ENCODE measurements around the gene POLR1H. TPM values are rescaled to one million over a fixed set of nuclear protein-coding genes. Genes with fewer than 3 reads are reported as not detected.

POLR1H gene
- total and polyA plus RNA-seq, 8 donors: 21.3 to 47.8 (median 36.3) TPM

GRCh38 chr6:30055513-30055912 lies 5.6 kb upstream of the POLR1H start:
- H3K27ac ChIP-seq: no peak overlapping the region
- DNase-seq: no peak

GRCh38 chr6:30060606-30061091 lies 416 bp upstream of the POLR1H start:
- peak overlapping the region; percentile 81 to 82 for H3K4me3 ChIP-seq
- no peaks in the 10 kb centered on the region for H3K27me3 ChIP-seq
- peaks cover 0 to 14% of the 10 kb centered on the region in 2 donors for H3K36me3 ChIP-seq
- H3K9me3 ChIP-seq: no peaks in the 10 kb centered on the region
- peaks cover 7 to 42% of the 10 kb centered on the region in 2 donors for H3K4me1 ChIP-seq
- intact Hi-C loops (cut with DNase I): no loop called here
- H3K27ac ChIP-seq: peak overlapping the region; percentile 91
- peak in 3 of 4 donors; percentile 20 to 78 (median 50) for DNase-seq
- peak; percentile 33 for ATAC-seq
- no peak for TF ChIP-seq CTCF (IDR thresholded peaks at IDR 0.05)

More at GRCh38 chr6:30055513-30055912, 5.6 kb upstream of the POLR1H start:
- intact Hi-C loops (cut with DNase I): no loop called here
- H3K36me3 ChIP-seq: peaks cover 0 to 14% of the 10 kb centered on the region in 2 donors
- peaks cover 7 to 12% of the 10 kb centered on the region in 2 donors for H3K4me1 ChIP-seq
- ATAC-seq: no peak
- no peaks in the 10 kb centered on the region for H3K27me3 ChIP-seq
- no peak overlapping the region for H3K4me3 ChIP-seq
- no peaks in the 10 kb centered on the region for H3K9me3 ChIP-seq
- no peak for TF ChIP-seq CTCF (IDR thresholded peaks at IDR 0.05)

- no peak for ATAC-seq
- Histone ChIP-seq H3K4me3 (peak overlapping the region; percentile 81 to 82), H3K36me3 (peaks cover 0 to 12% of the 10 kb centered on the region in 2 donors), H3K9me3 (no peaks in the 10 kb centered on the region), H3K27me3 (no peaks in the 10 kb centered on the region), H3K27ac (peak overlapping the region; percentile 91), H3K4me1 (peaks cover 15 to 49% of the 10 kb centered on the region in 2 donors)
- no peak for DNase-seq
- intact Hi-C loops (cut with DNase I): no loop called here
- no peak for TF ChIP-seq CTCF (IDR thresholded peaks at IDR 0.05)
Measured at GRCh38 chr6:30061858-30062458, 893 bp downstream of the POLR1H start.

GRCh38 chr6:30062471-30063178 lies 1.6 kb downstream of the POLR1H start:
- TF ChIP-seq CTCF (IDR thresholded peaks at IDR 0.05): no peak
- no peaks in the 10 kb centered on the region for H3K27me3 ChIP-seq
- H3K4me3 ChIP-seq: peak overlapping the region in 1 of 2 donors; percentile 82
- ATAC-seq (no peak), DNase-seq (no peak)
- peaks cover 15 to 50% of the 10 kb centered on the region in 2 donors for H3K4me1 ChIP-seq
- intact Hi-C loops (cut with DNase I): no loop called here
- peaks cover 0 to 5% of the 10 kb centered on the region in 2 donors for H3K36me3 ChIP-seq
- H3K27ac ChIP-seq: peak overlapping the region; percentile 91
- no peaks in the 10 kb centered on the region for H3K9me3 ChIP-seq

- intact Hi-C loops (cut with DNase I): no loop called here
- Histone ChIP-seq H3K36me3 (no peaks in the 10 kb centered on the region), H3K9me3 (no peaks in the 10 kb centered on the region), H3K4me3 (no peak overlapping the region), H3K4me1 (peaks cover 19 to 57% of the 10 kb centered on the region in 2 donors), H3K27ac (no peak overlapping the region), H3K27me3 (no peaks in the 10 kb centered on the region)
- DNase-seq (no peak), ATAC-seq (no peak)
- no peak for TF ChIP-seq CTCF (IDR thresholded peaks at IDR 0.05)
Measured at GRCh38 chr6:30063315-30063714, 2.2 kb downstream of the POLR1H start.
